Mucosa of stomach (tissue), 1 donor: ENCODE results near the gene CFAP73.

Experiments used
- H3K27me3 ChIP-seq: one replicate; pipeline ENCODE4 v1.7.0; 2013; ENCODE audit warnings: mild to moderate bottlenecking, low read length; ENCODE audit not compliant: control insufficient read depth, insufficient read depth
- H3K36me3 ChIP-seq: one replicate; pipeline ENCODE4 v1.7.0; 2013; ENCODE audit warnings: low read length; ENCODE audit not compliant: control insufficient read depth, insufficient read depth
- H3K4me1 ChIP-seq: one replicate; pipeline ENCODE4 v1.7.0; 2013; ENCODE audit warnings: mild to moderate bottlenecking, low read length; ENCODE audit not compliant: control insufficient read depth, insufficient read depth
- H3K4me3 ChIP-seq: one replicate; pipeline ENCODE4 v1.7.0; 2013; ENCODE audit warnings: low read length
- H3K9ac ChIP-seq: one replicate; pipeline ENCODE4 v1.7.0; 2013; ENCODE audit warnings: mild to moderate bottlenecking, low read length, moderate library complexity
- H3K9me3 ChIP-seq: one replicate; pipeline ENCODE4 v1.7.0; 2013; ENCODE audit warnings: mild to moderate bottlenecking, low read length, moderate library complexity; ENCODE audit not compliant: control insufficient read depth
- donor health status: Pancreatic carcinoma.

Gene CFAP73

DNA sequence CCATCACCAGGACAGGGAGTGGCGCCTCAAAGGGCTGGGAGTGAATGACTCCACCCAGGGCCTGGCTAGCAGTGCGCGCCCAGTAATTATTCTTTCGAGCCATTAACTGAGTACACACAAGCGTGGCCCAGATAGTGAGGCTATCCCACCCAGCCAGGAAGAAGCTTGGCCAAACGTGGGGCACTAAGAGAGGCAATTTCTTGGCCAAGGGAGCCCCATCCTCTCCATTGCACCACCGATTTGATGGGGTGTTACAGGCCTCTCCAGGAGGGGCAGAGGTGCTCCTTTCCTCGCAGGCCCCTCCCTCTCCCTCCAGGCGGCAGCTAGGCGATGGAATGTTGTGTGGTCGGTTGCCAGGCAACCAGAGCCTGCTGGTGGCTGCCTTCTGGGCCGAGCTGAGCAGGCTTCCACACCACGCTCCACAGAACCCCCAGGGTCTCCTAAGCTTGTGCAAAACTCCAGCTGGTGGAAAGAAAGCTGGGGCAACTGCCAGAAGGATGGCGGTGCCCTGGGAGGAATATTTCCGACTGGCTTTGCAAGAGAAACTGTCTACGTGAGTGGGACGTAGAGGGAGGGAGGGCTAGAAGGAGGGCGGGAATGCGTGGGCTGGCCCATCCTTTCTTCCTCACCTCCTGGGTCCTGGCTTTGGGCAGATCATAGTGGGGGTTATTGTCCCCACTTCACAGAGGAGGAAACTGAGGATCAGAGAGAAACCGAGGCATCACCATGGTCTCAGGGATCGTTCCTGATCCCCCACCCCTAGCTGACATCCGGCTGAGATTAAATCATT is at the start of gene CFAP73:
TSS of gene CFAP73 (plus strand) at position 364 of the 790 bp plus-strand sequence. CDS start at position 498, 134 bp downstream.
- Histone ChIP-seq H3K4me1 (peaks cover 54% of the 10 kb centered on the region), H3K4me3 (peak within 1 kb of the TSS; percentile 34), H3K9me3 (no peaks in the 10 kb centered on the region), H3K9ac (peak within 1 kb of the TSS; percentile 58), H3K36me3 (no peaks in the 10 kb centered on the region), H3K27me3 (peaks cover 13% of the 10 kb centered on the region)

DNA sequence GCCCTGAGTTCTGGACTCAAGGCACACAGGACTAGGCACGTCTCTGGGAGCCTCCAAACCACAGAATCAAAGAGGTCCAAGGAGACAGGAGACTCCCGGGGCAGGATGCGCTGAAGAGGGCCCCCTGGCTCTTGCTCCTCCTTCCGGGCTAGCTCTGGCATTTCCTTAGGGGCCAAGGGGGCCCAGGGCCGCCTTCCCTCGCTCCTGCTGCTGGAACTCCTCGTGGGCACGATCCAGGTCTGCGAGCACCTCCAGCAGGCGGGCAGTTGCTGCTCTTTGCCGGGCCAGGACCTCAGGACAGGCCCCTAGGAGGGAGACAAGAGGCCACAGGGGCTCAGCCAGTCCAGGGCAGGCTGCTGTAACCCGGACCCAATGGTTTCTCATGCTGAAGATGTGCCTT is 49.8 kb upstream of the CFAP73 start:
- Histone ChIP-seq H3K4me1 (peaks cover 9% of the 10 kb centered on the region), H3K36me3 (peaks cover 5% of the 10 kb centered on the region), H3K27me3 (no peaks in the 10 kb centered on the region), H3K9me3 (no peaks in the 10 kb centered on the region), H3K9ac (no peak overlapping the region), H3K4me3 (no peak overlapping the region)

DNA sequence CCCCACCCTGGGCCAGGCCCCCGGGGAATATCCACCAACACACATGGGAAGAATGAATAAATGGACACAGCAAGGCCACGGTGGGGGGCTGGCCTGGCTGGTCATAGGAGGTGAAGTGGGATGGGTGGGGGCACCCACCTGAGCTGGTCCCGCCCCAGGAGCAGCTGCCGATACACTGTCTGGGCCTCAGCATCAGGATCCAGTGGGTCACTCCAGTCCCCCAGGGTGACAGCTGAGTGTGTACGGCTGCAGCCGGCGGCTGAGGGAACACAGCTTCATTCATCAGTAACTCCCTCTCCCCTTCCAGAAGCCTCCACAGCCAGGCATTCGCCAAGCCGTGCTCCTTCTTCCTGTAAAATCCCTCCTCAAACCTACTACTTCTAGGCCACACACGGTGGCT is 47.8 kb upstream of the CFAP73 start:
- Histone ChIP-seq H3K4me3 (no peak overlapping the region), H3K4me1 (peaks cover 9% of the 10 kb centered on the region), H3K36me3 (peaks cover 5% of the 10 kb centered on the region), H3K9ac (no peak overlapping the region), H3K27me3 (no peaks in the 10 kb centered on the region), H3K9me3 (no peaks in the 10 kb centered on the region)

GRCh38 chr12:113102811-113103210 is 46.7 kb upstream of the CFAP73 start:
- peaks cover 9% of the 10 kb centered on the region for H3K4me1 ChIP-seq
- H3K27me3 ChIP-seq = no peaks in the 10 kb centered on the region
- H3K9me3 ChIP-seq = no peaks in the 10 kb centered on the region

GRCh38 chr12:113103756-113104450 is 45.6 kb upstream of the CFAP73 start:
- no peaks in the 10 kb centered on the region for H3K27me3 ChIP-seq
- peaks cover under 1% of the 10 kb centered on the region for H3K4me1 ChIP-seq
- H3K9me3 ChIP-seq = no peaks in the 10 kb centered on the region
- H3K9ac ChIP-seq = no peak overlapping the region
- peaks cover 11% of the 10 kb centered on the region for H3K36me3 ChIP-seq
- H3K4me3 ChIP-seq = no peak overlapping the region

More at GRCh38 chr12:113102811-113103210, 46.7 kb upstream of the CFAP73 start:
- Histone ChIP-seq H3K4me3 (no peak overlapping the region), H3K36me3 (peaks cover 7% of the 10 kb centered on the region), H3K9ac (no peak overlapping the region)

DNA sequence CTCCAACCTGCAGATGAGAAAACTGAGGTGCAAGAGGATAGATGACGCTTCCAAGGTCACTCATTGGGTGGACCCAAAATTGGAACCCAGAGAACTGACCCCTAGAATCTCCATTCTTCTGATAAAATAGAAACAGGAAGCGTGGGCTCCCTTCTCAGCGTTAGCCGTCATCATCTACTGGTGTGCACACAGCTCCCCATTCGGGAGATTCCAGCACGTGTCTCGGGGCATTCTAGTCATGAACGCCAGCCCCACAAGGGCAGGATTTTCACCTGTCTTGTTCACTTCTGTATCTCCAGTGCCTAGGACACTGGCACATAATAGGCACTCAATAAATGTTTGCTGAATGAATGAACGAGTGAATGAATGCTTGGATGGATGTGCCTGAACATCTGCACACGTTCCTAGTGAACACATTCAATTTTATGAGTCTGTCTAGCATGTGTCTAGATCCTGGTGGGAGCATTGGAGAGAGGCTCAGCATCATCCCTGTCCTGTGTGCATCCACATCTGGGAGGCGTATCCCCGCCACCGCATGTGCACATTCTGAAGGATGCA is 44.5 kb upstream of the CFAP73 start:
- Histone ChIP-seq H3K9me3 (no peaks in the 10 kb centered on the region), H3K4me1 (no peaks in the 10 kb centered on the region)

DNA sequence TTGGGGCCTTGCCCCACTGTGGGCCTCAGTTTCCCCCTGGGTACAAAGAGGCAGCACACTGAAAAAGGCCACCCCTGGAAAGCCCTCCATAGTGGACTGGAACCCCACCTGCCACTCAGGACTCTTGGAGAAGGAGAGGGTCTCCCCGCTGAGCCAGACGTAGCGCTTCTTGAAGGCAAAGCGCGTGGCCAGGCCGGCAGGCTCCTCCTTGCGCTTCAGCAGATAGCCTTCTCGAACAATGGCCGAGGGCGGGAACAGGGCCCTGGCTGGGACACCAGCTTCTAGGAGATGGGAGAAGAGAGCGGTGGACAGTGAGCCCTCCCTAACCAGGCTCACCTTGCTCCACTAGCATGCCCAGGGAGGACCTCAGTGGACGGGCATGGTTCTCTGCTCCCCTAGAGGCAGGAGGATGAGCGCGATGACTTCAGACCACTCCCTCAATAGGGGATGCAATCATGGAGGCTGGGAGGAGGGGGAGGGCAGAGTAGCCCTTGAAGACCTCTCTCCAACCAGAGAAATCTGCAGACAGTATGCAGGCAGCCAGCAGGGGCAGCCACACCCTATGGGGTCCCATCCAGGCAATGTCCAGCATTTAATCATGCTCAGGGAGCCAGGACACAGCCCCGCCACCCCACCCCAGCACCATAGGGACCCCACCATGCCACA is 43.8 kb upstream of the CFAP73 start:
- Histone ChIP-seq H3K4me1 (no peaks in the 10 kb centered on the region), H3K4me3 (no peak overlapping the region), H3K9ac (no peak overlapping the region), H3K9me3 (no peaks in the 10 kb centered on the region), H3K27me3 (no peaks in the 10 kb centered on the region), H3K36me3 (peaks cover 11% of the 10 kb centered on the region)

More for the DNA sequence above, 44.5 kb upstream of the CFAP73 start:
- no peak overlapping the region for H3K9ac ChIP-seq
- H3K36me3 ChIP-seq = peaks cover 11% of the 10 kb centered on the region
- H3K4me3 ChIP-seq = no peak overlapping the region
- no peaks in the 10 kb centered on the region for H3K27me3 ChIP-seq

DNA sequence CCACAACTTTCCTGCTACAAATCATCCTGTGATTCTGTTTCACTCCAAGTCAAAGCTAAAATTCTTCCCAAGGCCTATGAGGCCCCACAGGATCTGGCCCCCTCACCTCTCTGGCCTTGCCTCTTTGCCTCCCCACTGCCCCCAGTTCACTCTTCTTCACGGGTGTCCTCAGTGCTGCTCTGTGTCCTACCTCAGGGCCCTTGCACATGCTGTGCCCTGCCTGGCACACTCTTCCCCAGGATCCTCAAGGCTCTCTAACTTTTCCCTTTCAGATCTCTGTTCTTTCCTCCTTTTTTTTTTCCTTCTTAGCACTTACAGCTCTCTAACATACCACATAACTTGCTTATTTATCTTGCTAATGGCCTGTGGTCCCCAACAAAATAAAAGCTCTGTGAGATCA is 43.2 kb upstream of the CFAP73 start:
- Histone ChIP-seq H3K4me1 (no peaks in the 10 kb centered on the region), H3K36me3 (peaks cover 10% of the 10 kb centered on the region), H3K9ac (no peak overlapping the region), H3K9me3 (no peaks in the 10 kb centered on the region), H3K27me3 (no peaks in the 10 kb centered on the region), H3K4me3 (no peak overlapping the region)

GRCh38 chr12:113108308-113108707 is 41.2 kb upstream of the CFAP73 start:
- Histone ChIP-seq H3K4me3 (no peak overlapping the region), H3K27me3 (no peaks in the 10 kb centered on the region), H3K36me3 (peaks cover 10% of the 10 kb centered on the region), H3K9ac (no peak overlapping the region), H3K9me3 (no peaks in the 10 kb centered on the region), H3K4me1 (no peaks in the 10 kb centered on the region)

GRCh38 chr12:113109360-113109759 is 40.2 kb upstream of the CFAP73 start:
- Histone ChIP-seq H3K9me3 (no peaks in the 10 kb centered on the region), H3K4me3 (no peak overlapping the region), H3K4me1 (no peaks in the 10 kb centered on the region), H3K36me3 (peaks cover 14% of the 10 kb centered on the region), H3K9ac (no peak overlapping the region), H3K27me3 (no peaks in the 10 kb centered on the region)

GRCh38 chr12:113109872-113110599 is 39.5 kb upstream of the CFAP73 start:
- Histone ChIP-seq H3K4me3 (no peak overlapping the region), H3K4me1 (no peaks in the 10 kb centered on the region), H3K36me3 (peaks cover 16% of the 10 kb centered on the region), H3K9me3 (no peaks in the 10 kb centered on the region), H3K9ac (no peak overlapping the region), H3K27me3 (no peaks in the 10 kb centered on the region)
